NT2/D1 (cell line): Measurements from ENCODE around the gene ZSWIM5.

Experiments
- YY1 ChIP-seq: IDR thresholded peaks from 2 replicates; pipeline ENCODE4 v1.6.1; 2011; ENCODE audit not compliant: insufficient read length, insufficient read depth
- ZNF274 ChIP-seq: IDR thresholded peaks from 2 replicates; pipeline ENCODE4 v1.6.1; 2011; ENCODE audit warnings: mild to moderate bottlenecking, low read depth, low read length

DNA sequence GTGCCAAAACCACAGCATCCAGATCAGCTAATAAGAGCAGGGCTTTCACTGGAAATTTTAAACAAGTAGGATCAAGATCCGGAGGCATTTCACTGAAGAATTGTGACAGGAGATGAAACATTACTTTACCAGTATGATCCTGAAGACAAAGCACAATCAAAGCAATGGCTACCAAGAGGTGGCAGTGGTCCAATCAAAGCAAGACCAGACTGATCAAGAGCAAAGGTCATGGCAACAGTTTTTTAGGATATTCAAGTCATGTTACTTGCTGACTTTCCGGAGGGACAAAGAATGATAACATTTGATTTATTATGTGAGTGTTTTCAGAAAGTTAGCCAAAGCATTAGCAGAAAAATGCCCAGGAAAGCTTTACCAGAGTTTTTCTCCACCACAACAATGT lies 8.2 kb downstream of the ZSWIM5 start:
- TF ChIP-seq YY1 (no peak), ZNF274 (no peak)
